GM19025 (cell line): ENCODE measurements around the gene TPSAB1.
"Not testable (repeated sequence)": the region's sequence is repeated elsewhere in the genome, so short reads cannot be mapped to it uniquely, and the experiment has no call there.

ENCODE experiments used
- ATAC-seq: cut with Tn5 transposase; IDR thresholded peaks from one replicate; pipeline ENCODE4 v1.9.1; 2021; ENCODE audit warnings: mild to moderate bottlenecking, low read depth, moderate library complexity; ENCODE audit not compliant: unreplicated experiment

The TPSAB1 gene

GRCh38 chr16:1222553-1223354, 17.8 kb upstream of the TPSAB1 start:
- no peak for ATAC-seq

- ATAC-seq = no peak
These were observed 16.9 kb upstream of the TPSAB1 start for GRCh38 chr16:1223355-1224214.

- no peak for ATAC-seq
These were observed 15.9 kb upstream of the TPSAB1 start for GRCh38 chr16:1224558-1224957.

- ATAC-seq = no peak
These were observed 15.5 kb upstream of the TPSAB1 start, which contains the start of gene TPSG1 for GRCh38 chr16:1225051-1225451. Gene TPSG1 (minus strand): TSS chr16:1225268. CDS start chr16:1225252, 16 bp downstream.

GRCh38 chr16:1225728-1226311, 14.7 kb upstream of the TPSAB1 start:
- ATAC-seq = not testable (repeated sequence)

GRCh38 chr16:1226692-1227091, 13.8 kb upstream of the TPSAB1 start:
- ATAC-seq = not testable (repeated sequence)

GRCh38 chr16:1228227-1228626, 12.3 kb upstream of the TPSAB1 start:
- ATAC-seq = not testable (repeated sequence)

- ATAC-seq = not testable (repeated sequence)
These were observed 11.0 kb upstream of the TPSAB1 start for GRCh38 chr16:1229476-1229875.

GRCh38 chr16:1230084-1230470, 10.4 kb upstream of the TPSAB1 start, which contains the start of gene TPSB2:
Gene TPSB2 (minus strand): TSS chr16:1230184. CDS start chr16:1229951, 233 bp downstream.
- not testable (repeated sequence) for ATAC-seq

GRCh38 chr16:1230471-1231212, 9.9 kb upstream of the TPSAB1 start:
- not testable (repeated sequence) for ATAC-seq

- not testable (repeated sequence) for ATAC-seq
These were observed 9.2 kb upstream of the TPSAB1 start for GRCh38 chr16:1231301-1231700.

- not testable (repeated sequence) for ATAC-seq
These were observed 8.3 kb upstream of the TPSAB1 start for GRCh38 chr16:1232049-1232748.

GRCh38 chr16:1236659-1237058, 3.8 kb upstream of the TPSAB1 start:
- not testable (repeated sequence) for ATAC-seq

- ATAC-seq = no peak
These were observed 2.5 kb upstream of the TPSAB1 start for GRCh38 chr16:1237990-1238389.

- not testable (repeated sequence) for ATAC-seq
These were observed 1.6 kb upstream of the TPSAB1 start for GRCh38 chr16:1238909-1239308.

GRCh38 chr16:1239575-1239974, 930 bp upstream of the TPSAB1 start:
- not testable (repeated sequence) for ATAC-seq

GRCh38 chr16:1241081-1241480, 576 bp downstream of the TPSAB1 start:
- ATAC-seq = not testable (repeated sequence)

GRCh38 chr16:1243363-1243762, 2.9 kb downstream of the TPSAB1 start:
- not testable (repeated sequence) for ATAC-seq
